ENCODE data around the gene CCDC170. TPM values are rescaled to one million over a fixed set of nuclear protein-coding genes. Genes with fewer than 3 reads are reported as not detected.
"Not testable (repeated sequence)": the region's sequence is repeated elsewhere in the genome, so short reads cannot be mapped to it uniquely, and the experiment has no call there.

Gene CCDC170, protein sequence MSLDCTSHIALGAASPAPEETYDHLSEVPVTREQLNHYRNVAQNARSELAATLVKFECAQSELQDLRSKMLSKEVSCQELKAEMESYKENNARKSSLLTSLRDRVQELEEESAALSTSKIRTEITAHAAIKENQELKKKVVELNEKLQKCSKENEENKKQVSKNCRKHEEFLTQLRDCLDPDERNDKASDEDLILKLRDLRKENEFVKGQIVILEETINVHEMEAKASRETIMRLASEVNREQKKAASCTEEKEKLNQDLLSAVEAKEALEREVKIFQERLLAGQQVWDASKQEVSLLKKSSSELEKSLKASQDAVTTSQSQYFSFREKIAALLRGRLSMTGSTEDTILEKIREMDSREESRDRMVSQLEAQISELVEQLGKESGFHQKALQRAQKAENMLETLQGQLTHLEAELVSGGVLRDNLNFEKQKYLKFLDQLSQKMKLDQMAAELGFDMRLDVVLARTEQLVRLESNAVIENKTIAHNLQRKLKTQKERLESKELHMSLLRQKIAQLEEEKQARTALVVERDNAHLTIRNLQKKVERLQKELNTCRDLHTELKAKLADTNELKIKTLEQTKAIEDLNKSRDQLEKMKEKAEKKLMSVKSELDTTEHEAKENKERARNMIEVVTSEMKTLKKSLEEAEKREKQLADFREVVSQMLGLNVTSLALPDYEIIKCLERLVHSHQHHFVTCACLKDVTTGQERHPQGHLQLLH
- 0.31 TPM for total RNA-seq (ENCODE audit: unreplicated experiment)
- long read RNA-seq, result 0 reads

DNA sequence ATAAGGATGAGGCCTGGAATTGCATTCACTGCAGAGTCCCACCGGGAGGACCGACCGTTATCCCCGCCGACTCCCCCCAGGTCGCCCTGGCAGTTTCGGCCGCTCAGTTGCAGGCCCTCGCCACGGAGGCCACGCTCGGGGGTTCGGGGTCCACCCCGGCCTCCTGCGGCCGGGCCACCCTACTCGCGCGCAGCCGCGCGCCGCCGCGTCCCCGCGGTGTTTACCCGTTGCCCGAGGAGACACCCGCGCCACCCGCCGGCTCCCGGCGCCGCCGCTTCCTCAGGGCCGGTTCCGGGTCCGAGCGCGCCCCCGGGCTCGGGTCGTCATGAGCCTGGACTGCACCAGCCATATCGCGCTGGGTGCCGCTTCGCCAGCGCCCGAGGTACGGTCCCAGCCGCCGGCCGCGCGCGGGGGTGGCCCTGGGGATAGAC is at the start of gene CCDC170:
TSS of gene CCDC170 (plus strand) at position 214 of the 431 bp plus-strand sequence. CDS start at position 326, 112 bp downstream.
- H3K4me1 Mint-ChIP-seq (ENCODE audit: unreplicated experiment), result peaks cover 6% of the 10 kb centered on the region
- peak; percentile 68 for DNase-seq (ENCODE audit: low spot score)
- H3K9me3 Mint-ChIP-seq (ENCODE audit: unreplicated experiment), result no peaks in the 10 kb centered on the region
- TF ChIP-seq, protein P1, sequence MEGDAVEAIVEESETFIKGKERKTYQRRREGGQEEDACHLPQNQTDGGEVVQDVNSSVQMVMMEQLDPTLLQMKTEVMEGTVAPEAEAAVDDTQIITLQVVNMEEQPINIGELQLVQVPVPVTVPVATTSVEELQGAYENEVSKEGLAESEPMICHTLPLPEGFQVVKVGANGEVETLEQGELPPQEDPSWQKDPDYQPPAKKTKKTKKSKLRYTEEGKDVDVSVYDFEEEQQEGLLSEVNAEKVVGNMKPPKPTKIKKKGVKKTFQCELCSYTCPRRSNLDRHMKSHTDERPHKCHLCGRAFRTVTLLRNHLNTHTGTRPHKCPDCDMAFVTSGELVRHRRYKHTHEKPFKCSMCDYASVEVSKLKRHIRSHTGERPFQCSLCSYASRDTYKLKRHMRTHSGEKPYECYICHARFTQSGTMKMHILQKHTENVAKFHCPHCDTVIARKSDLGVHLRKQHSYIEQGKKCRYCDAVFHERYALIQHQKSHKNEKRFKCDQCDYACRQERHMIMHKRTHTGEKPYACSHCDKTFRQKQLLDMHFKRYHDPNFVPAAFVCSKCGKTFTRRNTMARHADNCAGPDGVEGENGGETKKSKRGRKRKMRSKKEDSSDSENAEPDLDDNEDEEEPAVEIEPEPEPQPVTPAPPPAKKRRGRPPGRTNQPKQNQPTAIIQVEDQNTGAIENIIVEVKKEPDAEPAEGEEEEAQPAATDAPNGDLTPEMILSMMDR (IDR thresholded peaks at IDR 0.05; ENCODE audit: unreplicated experiment), result no peak
- H3K4me3 Mint-ChIP-seq (ENCODE audit: unreplicated experiment), result peak within 1 kb of the TSS; percentile 89
- peaks cover 6% of the 10 kb centered on the region for H3K27me3 Mint-ChIP-seq (ENCODE audit: unreplicated experiment)
- H3K36me3 Mint-ChIP-seq (ENCODE audit: low read depth, unreplicated experiment), result no peaks in the 10 kb centered on the region
- peak within 1 kb of the TSS; percentile 49 for H3K27ac Mint-ChIP-seq (ENCODE audit: unreplicated experiment)

DNA sequence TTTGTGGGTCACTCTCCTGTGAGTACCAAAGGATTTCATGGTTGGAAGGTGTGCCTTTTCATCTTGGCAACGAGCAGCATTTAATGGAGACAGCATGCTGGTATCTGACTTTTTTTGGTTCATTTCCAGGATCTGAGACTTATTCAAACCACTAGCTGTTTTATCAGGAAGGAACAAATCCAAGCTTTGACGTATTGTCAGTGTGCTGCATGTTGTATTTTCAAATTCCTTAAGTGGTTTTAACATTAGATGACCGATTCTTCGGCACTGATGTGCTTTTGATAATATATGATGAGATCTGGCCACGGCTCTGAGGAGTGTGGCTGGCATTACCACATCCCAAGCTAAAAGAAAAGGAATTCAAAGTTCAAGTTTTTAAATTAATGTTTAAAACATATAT is 48.3 kb upstream of the CCDC170 start:
- DNase-seq (ENCODE audit: low spot score), result no peak
- Mint-ChIP-seq H3K27ac (ENCODE audit: unreplicated experiment) (no peak overlapping the region), H3K4me1 (ENCODE audit: unreplicated experiment) (peaks cover 2% of the 10 kb centered on the region), H3K9me3 (ENCODE audit: unreplicated experiment) (no peaks in the 10 kb centered on the region), H3K4me3 (ENCODE audit: unreplicated experiment) (no peak overlapping the region), H3K27me3 (ENCODE audit: unreplicated experiment) (peaks cover 10% of the 10 kb centered on the region), H3K36me3 (ENCODE audit: low read depth, unreplicated experiment) (peaks cover 3% of the 10 kb centered on the region)
- TF ChIP-seq, protein P1 (IDR thresholded peaks at IDR 0.05; ENCODE audit: unreplicated experiment), result no peak

DNA sequence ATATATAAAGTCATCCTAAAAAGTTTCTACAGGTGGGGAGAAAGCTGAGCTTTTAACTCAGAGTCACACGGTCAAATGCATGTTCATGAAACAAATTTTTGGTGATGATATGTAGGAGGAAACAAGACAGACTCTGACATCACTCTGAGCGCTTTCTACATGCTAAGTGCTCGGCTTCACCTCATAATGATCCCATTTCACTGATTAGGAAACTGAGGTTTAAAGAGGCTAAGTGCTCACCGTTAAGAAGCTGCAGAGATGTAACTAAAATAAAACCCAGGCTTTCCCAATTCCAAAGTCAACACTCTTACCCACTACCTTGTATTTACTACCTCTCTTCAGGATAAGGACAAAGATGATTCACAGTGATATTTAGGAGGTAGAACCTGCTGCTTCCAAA is 46.6 kb upstream of the CCDC170 start:
- H3K9me3 Mint-ChIP-seq (ENCODE audit: unreplicated experiment), result peaks cover 6% of the 10 kb centered on the region
- no peak overlapping the region for H3K27ac Mint-ChIP-seq (ENCODE audit: unreplicated experiment)
- peaks cover 18% of the 10 kb centered on the region for H3K27me3 Mint-ChIP-seq (ENCODE audit: unreplicated experiment)
- TF ChIP-seq, protein P1 (IDR thresholded peaks at IDR 0.05; ENCODE audit: unreplicated experiment), result no peak
- DNase-seq (ENCODE audit: low spot score), result no peak
- no peak overlapping the region for H3K4me3 Mint-ChIP-seq (ENCODE audit: unreplicated experiment)
- H3K36me3 Mint-ChIP-seq (ENCODE audit: low read depth, unreplicated experiment), result peaks cover 15% of the 10 kb centered on the region
- H3K4me1 Mint-ChIP-seq (ENCODE audit: unreplicated experiment), result peaks cover 11% of the 10 kb centered on the region

DNA sequence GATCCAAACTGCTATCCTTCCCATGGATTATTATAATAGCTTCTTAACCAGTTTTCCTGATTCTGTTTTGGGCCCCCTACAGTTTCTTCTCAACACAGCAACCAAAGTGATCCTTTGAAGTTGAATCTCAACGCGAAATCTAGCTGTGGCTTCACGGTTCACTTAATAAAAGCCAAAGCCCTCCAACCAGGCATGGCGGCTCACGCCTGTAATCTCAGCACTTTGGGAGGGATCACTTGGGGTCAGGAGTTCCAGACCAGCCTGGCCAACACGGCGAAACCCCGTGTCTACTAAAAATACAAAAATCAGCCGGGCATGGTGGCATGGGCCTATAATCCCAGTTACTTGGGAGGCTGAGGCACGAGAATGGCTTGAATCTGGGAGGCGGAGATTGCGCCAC is 45.2 kb upstream of the CCDC170 start:
- Mint-ChIP-seq H3K4me1 (ENCODE audit: unreplicated experiment) (peaks cover 11% of the 10 kb centered on the region), H3K36me3 (ENCODE audit: low read depth, unreplicated experiment) (peaks cover 17% of the 10 kb centered on the region), H3K4me3 (ENCODE audit: unreplicated experiment) (no peak overlapping the region), H3K9me3 (ENCODE audit: unreplicated experiment) (peaks cover 6% of the 10 kb centered on the region), H3K27ac (ENCODE audit: unreplicated experiment) (no peak overlapping the region), H3K27me3 (ENCODE audit: unreplicated experiment) (peaks cover 18% of the 10 kb centered on the region)
- TF ChIP-seq, protein P1 (IDR thresholded peaks at IDR 0.05; ENCODE audit: unreplicated experiment), result no peak
- DNase-seq (ENCODE audit: low spot score), result no peak

DNA sequence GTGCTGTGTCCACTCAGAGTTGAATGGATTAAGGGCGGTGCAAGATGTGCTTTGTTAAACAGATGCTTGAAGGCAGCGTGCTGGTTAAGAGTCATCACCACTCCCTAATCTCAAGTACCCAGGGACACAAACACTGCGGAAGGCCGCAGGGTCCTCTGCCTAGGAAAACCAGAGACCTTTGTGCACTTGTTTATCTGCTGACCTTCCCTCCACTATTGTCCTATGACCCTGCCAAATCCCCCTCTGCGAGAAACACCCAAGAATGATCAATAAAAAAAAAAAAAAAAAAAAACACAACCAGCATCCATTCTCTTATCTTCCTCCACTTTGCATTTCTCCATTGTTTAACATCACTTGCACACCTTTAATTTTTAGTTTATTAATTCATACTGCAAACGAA is 42.9 kb upstream of the CCDC170 start:
- not testable (repeated sequence) for H3K9me3 Mint-ChIP-seq (ENCODE audit: unreplicated experiment); DNase-seq (ENCODE audit: low spot score)
- H3K36me3 Mint-ChIP-seq (ENCODE audit: low read depth, unreplicated experiment), result peaks cover 17% of the 10 kb centered on the region
- peak overlapping the region; percentile 95 for H3K27ac Mint-ChIP-seq (ENCODE audit: unreplicated experiment)
- H3K4me1 Mint-ChIP-seq (ENCODE audit: unreplicated experiment), result peaks cover 17% of the 10 kb centered on the region
- H3K27me3 Mint-ChIP-seq (ENCODE audit: unreplicated experiment), result peaks cover 18% of the 10 kb centered on the region
- H3K4me3 Mint-ChIP-seq (ENCODE audit: unreplicated experiment), result peak overlapping the region; percentile 95

Measured in endothelial cell (in vitro differentiated cells).